ENCODE results near the gene SGTA. TPM values are rescaled to one million over a fixed set of nuclear protein-coding genes. Genes with fewer than 3 reads are reported as not detected.

Gene SGTA
- total RNA-seq, 2 experiments from 2014 or later: 53.0 to 62.2 TPM

DNA sequence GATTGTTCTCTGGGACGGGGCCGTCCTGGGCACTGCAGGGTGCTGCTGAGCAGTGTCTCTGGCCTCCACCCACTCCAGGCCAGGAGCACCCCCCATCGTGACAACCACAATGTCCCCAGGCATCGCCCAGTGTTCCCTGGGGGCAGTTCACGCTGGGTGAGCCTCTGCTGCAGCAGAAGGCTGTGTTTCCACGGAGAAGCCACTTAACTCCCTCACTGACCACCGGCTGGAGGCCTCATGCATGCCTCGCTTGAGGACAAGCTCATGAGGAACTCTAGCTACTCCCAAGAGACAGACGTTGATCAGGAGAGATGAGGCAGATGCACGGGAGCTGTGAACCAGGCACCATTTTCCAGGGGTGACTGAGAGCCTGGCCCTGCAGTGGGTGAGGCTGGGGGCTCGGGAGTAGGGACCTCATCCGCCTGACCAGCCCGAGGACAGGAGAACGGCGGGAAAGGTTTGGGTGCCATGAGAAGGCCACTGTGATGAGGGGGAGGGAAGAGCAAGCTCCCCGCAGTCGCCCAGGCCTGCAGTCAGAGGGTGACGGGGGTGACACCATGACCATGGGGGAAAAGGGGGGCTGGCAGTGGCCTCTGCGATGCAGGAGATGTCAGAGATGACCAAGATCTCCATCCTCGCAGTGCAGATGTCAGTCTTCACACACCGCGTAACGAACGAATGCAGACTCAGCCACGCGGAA is 48.3 kb downstream of the SGTA start:
- ChIA-PET POLR2A (interaction anchor here (0.6 kb wide), 1 partner anchor 86 kb away, joined by 5 read pairs; no protein-coding TSS in a partner anchor), CTCF (interaction anchor here (1.2 to 1.9 kb wide), 3 partner anchors 14 to 86 kb away, joined by 3 to 4 read pairs (median 3); no protein-coding TSS in a partner anchor)
- no peaks in the 10 kb centered on the region for H3K9me3 Mint-ChIP-seq (ENCODE audit: low read depth)
- H3K36me3 Mint-ChIP-seq (ENCODE audit: low read depth): peaks cover 27% of the 10 kb centered on the region
- H3K4me3 Mint-ChIP-seq: no peak overlapping the region
- DNase-seq (no peak), ATAC-seq (no peak)
- no peak overlapping the region for H3K27ac Mint-ChIP-seq
- intact Hi-C loops (cut with DNase I, micrococcal nuclease): loop anchor here in 1 of 2 experiments (5.0 kb wide), 1 partner anchor 497 kb away; the partner anchor contains the start of genes PLEKHJ1 and SF3A2
- peaks cover 10% of the 10 kb centered on the region for H3K4me1 Mint-ChIP-seq
- H3K27me3 Mint-ChIP-seq: no peaks in the 10 kb centered on the region

DNA sequence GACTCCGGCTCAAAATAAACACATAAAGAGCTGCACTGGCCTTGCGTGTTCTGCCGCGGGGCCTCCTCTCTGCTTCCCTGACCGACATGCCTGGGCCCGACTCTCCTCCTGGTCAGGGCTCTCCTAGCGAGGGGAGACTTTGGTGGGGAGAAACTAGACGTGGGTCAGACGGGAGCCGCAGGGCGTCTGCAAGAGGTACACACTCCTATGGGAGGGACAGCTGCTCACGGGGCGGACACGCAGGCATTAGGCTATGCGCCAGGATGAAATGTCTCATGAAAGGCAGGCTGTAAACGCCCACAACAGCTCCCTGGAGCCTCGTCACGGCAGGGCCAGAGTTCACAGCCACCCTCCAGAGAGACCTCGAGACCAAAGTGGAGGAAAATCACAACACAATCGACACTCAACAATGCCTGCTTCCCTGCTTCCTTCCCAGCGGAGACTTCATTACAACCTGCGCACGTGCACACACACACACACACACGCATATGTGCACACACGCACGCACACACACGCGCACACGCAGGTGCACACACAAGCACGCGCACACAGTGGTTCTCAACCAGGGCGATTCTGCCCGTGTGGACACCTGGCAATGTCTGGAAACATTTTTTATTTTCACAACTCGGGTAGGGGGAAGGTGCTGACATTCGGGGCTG is 49.0 kb downstream of the SGTA start:
- ChIA-PET CTCF (interaction anchor here (1.4 to 1.9 kb wide), 2 partner anchors 15 to 85 kb away, joined by 3 to 4 read pairs; no protein-coding TSS in a partner anchor), POLR2A (no interaction called here)
- ATAC-seq (no peak), DNase-seq (no peak)
- Mint-ChIP-seq H3K9me3 (ENCODE audit: low read depth) (no peaks in the 10 kb centered on the region), H3K27ac (no peak overlapping the region), H3K4me3 (no peak overlapping the region), H3K27me3 (no peaks in the 10 kb centered on the region), H3K36me3 (ENCODE audit: low read depth) (peaks cover 27% of the 10 kb centered on the region), H3K4me1 (peaks cover 8% of the 10 kb centered on the region)
- intact Hi-C loops (cut with DNase I, micrococcal nuclease): no loop called here

GRCh38 chr19:2732883-2733282 is 50.2 kb downstream of the SGTA start:
- Mint-ChIP-seq H3K27ac (no peak overlapping the region), H3K4me1 (no peaks in the 10 kb centered on the region), H3K9me3 (ENCODE audit: low read depth) (no peaks in the 10 kb centered on the region), H3K4me3 (no peak overlapping the region), H3K27me3 (no peaks in the 10 kb centered on the region), H3K36me3 (ENCODE audit: low read depth) (peaks cover 23% of the 10 kb centered on the region)
- ChIA-PET CTCF (no interaction called here), POLR2A (no interaction called here)
- DNase-seq: no peak
- intact Hi-C loops (cut with DNase I, micrococcal nuclease): no loop called here
- ATAC-seq: no peak

- POLR2A ChIA-PET: no interaction called here
- intact Hi-C loops (cut with DNase I, micrococcal nuclease): no loop called here
Observed at GRCh38 chr19:2732157-2732725, 50.8 kb downstream of the SGTA start.

GRCh38 chr19:2731181-2731995 is 51.7 kb downstream of the SGTA start:
- H3K4me3 Mint-ChIP-seq: no peak overlapping the region
- H3K4me1 Mint-ChIP-seq: no peaks in the 10 kb centered on the region
- no peak overlapping the region for H3K27ac Mint-ChIP-seq
- H3K9me3 Mint-ChIP-seq (ENCODE audit: low read depth): no peaks in the 10 kb centered on the region
- peaks cover 2% of the 10 kb centered on the region for H3K27me3 Mint-ChIP-seq
- POLR2A ChIA-PET: no interaction called here
- H3K36me3 Mint-ChIP-seq (ENCODE audit: low read depth): peaks cover 14% of the 10 kb centered on the region
- DNase-seq: no peak
- CTCF ChIA-PET: no interaction called here
- intact Hi-C loops (cut with DNase I, micrococcal nuclease): no loop called here
- ATAC-seq: no peak

More at GRCh38 chr19:2732157-2732725, 50.8 kb downstream of the SGTA start:
- Mint-ChIP-seq H3K36me3 (ENCODE audit: low read depth) (peaks cover 22% of the 10 kb centered on the region), H3K27ac (no peak overlapping the region), H3K4me3 (no peak overlapping the region), H3K9me3 (ENCODE audit: low read depth) (no peaks in the 10 kb centered on the region), H3K4me1 (no peaks in the 10 kb centered on the region), H3K27me3 (no peaks in the 10 kb centered on the region)
- CTCF ChIA-PET: no interaction called here
- DNase-seq (no peak), ATAC-seq (no peak)

DNA sequence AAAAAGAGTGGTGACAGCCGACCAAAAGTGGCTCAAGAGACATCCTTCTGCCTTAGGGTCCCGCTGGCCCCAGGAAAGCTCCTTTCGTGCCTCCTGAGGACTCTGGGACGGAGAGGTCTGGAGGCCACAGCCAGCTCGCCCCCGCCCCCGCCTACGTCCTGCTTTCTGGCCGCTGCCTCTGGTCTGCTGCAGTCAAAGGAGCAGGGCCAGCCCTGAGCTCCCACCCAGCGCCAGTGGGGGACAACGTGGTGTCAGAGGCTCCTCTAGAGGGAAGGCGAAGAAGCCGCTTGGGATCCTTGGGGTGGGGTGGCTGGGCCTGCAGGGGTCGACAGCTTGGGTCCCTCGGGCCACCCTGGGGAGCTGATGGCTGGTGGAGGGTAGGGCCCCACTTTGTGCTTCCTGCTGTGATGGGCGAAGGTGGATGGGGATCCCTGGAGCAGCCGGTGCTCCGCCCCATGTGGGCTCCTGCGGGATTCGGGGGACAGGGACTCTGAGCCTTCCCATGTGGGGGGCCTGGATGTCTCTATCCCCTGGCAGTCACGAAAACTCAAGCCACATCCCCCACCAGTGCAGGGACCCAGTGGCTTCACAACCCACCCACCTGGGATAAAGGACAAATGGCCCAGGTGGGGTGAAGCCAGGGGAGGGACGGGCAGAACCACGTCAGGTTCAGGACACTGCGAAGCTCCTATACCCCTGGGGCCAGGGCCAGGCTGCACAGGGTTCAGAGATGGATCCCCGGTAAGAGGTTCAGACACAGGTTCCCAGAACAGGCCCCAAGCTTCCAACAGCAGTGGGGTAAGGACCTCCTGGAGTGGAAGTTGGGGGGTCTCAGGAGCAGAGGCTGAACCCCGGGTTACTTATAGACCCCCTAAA is 52.9 kb downstream of the SGTA start:
- Mint-ChIP-seq H3K9me3 (ENCODE audit: low read depth) (no peaks in the 10 kb centered on the region), H3K36me3 (ENCODE audit: low read depth) (peaks cover 7% of the 10 kb centered on the region), H3K4me1 (no peaks in the 10 kb centered on the region), H3K4me3 (no peak overlapping the region), H3K27me3 (peaks cover 4% of the 10 kb centered on the region), H3K27ac (no peak overlapping the region)
- CTCF ChIA-PET: no interaction called here
- DNase-seq (no peak), ATAC-seq (no peak)
- POLR2A ChIA-PET: no interaction called here
- intact Hi-C loops (cut with DNase I, micrococcal nuclease): no loop called here

DNA sequence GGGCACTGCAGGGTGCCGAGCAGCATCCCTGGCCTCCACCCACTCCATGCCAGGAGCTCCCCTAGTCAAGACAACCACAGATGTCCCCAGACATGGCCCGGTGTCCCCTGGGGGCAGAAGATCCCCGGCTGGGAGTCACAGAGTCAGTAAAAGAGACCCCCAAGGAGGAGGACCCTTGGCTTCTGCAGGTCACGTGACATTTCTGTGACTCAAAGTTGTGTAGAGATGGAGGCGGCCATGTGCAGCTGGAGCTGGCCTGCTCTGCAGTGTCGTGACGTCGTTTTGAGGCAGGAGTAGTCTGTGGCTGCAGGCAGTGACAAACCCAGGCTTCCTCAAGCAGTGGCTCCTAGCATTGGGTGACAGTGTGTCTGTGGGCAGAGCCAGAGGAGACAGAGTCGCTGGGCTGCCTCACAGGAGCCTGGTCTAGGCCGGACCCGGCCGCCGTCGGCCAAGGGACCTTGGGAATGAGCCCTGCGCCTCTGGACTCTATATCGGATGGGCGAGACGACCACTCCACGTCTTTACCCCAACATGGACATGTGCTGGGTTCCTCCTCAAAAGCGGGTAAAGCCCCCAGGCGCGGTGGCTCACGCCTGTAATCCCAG is 54.2 kb downstream of the SGTA start:
- no peak overlapping the region for H3K4me3 Mint-ChIP-seq
- CTCF ChIA-PET: interaction anchor here (0.6 kb wide), 1 partner anchor 31 kb away, joined by 3 read pairs; no protein-coding TSS in a partner anchor
- no peak overlapping the region for H3K27ac Mint-ChIP-seq

GRCh38 chr19:2727640-2727944 is 55.5 kb downstream of the SGTA start:
- no peak overlapping the region for H3K4me3 Mint-ChIP-seq
- no peaks in the 10 kb centered on the region for H3K9me3 Mint-ChIP-seq (ENCODE audit: low read depth)
- H3K4me1 Mint-ChIP-seq: no peaks in the 10 kb centered on the region
- intact Hi-C loops (cut with DNase I, micrococcal nuclease): no loop called here
- DNase-seq (no peak), ATAC-seq (no peak)
- H3K36me3 Mint-ChIP-seq (ENCODE audit: low read depth): no peaks in the 10 kb centered on the region
- ChIA-PET CTCF (no interaction called here), POLR2A (no interaction called here)
- peaks cover 9% of the 10 kb centered on the region for H3K27me3 Mint-ChIP-seq
- H3K27ac Mint-ChIP-seq: no peak overlapping the region

More for the DNA sequence above, 54.2 kb downstream of the SGTA start:
- no peaks in the 10 kb centered on the region for H3K36me3 Mint-ChIP-seq (ENCODE audit: low read depth)
- no peaks in the 10 kb centered on the region for H3K4me1 Mint-ChIP-seq
- no peaks in the 10 kb centered on the region for H3K9me3 Mint-ChIP-seq (ENCODE audit: low read depth)
- POLR2A ChIA-PET: no interaction called here
- intact Hi-C loops (cut with DNase I, micrococcal nuclease): no loop called here
- no peak for ATAC-seq
- DNase-seq: no peak
- peaks cover 8% of the 10 kb centered on the region for H3K27me3 Mint-ChIP-seq

GRCh38 chr19:2726904-2727639 is 56.0 kb downstream of the SGTA start:
- CTCF ChIA-PET: interaction anchor here (0.8 kb wide), 1 partner anchor 78 kb away, joined by 3 read pairs; no protein-coding TSS in a partner anchor
- POLR2A ChIA-PET: no interaction called here
- ATAC-seq (no peak), DNase-seq (no peak)
- Mint-ChIP-seq H3K4me3 (no peak overlapping the region), H3K9me3 (ENCODE audit: low read depth) (no peaks in the 10 kb centered on the region), H3K4me1 (no peaks in the 10 kb centered on the region), H3K36me3 (ENCODE audit: low read depth) (no peaks in the 10 kb centered on the region), H3K27ac (no peak overlapping the region), H3K27me3 (peaks cover 11% of the 10 kb centered on the region)
- intact Hi-C loops (cut with DNase I, micrococcal nuclease): no loop called here

- Mint-ChIP-seq H3K27ac (no peak overlapping the region), H3K36me3 (ENCODE audit: low read depth) (no peaks in the 10 kb centered on the region), H3K4me3 (no peak overlapping the region), H3K4me1 (no peaks in the 10 kb centered on the region), H3K27me3 (peaks cover 17% of the 10 kb centered on the region), H3K9me3 (ENCODE audit: low read depth) (no peaks in the 10 kb centered on the region)
- CTCF ChIA-PET: interaction anchor here (0.7 to 0.8 kb wide), 2 partner anchors 10 to 78 kb away, joined by 3 read pairs; no protein-coding TSS in a partner anchor
- no peak for DNase-seq
- intact Hi-C loops (cut with DNase I, micrococcal nuclease): no loop called here
- ATAC-seq: no peak
- POLR2A ChIA-PET: no interaction called here
Observed at GRCh38 chr19:2726160-2726855, 56.8 kb downstream of the SGTA start.

Data from activated CD4-positive, alpha-beta T cell treated with anti-CD3 and anti-CD28 coated beads for 36 hours (primary cell).